NCI-H526 treated with DMSO at 0.1 percent for 48 hours (cell line): ENCODE results near the gene MSI2.

Source experiments
- DNase-seq: peaks from one replicate; lab custom pipeline; 2025; lab: John Stamatoyannopoulos, UW

Gene MSI2

GRCh38 chr17:57440522-57441269 lies 184.4 kb downstream of the MSI2 start:
- DNase-seq = no peak

- no peak for DNase-seq
These were observed 184.9 kb downstream of the MSI2 start for GRCh38 chr17:57441270-57441600.

GRCh38 chr17:57442401-57442823 lies 186.1 kb downstream of the MSI2 start:
- no peak for DNase-seq

GRCh38 chr17:57442914-57443571 lies 186.7 kb downstream of the MSI2 start:
- no peak for DNase-seq

GRCh38 chr17:57443781-57444180 lies 187.5 kb downstream of the MSI2 start:
- DNase-seq = no peak

- DNase-seq = no peak
These were observed 188.5 kb downstream of the MSI2 start for GRCh38 chr17:57444682-57445450.

GRCh38 chr17:57445772-57446472 lies 189.6 kb downstream of the MSI2 start:
- DNase-seq = no peak

GRCh38 chr17:57447357-57447989 lies 191.2 kb downstream of the MSI2 start:
- no peak for DNase-seq

- DNase-seq = no peak
These were observed 191.9 kb downstream of the MSI2 start for GRCh38 chr17:57447990-57448758.

GRCh38 chr17:57448759-57449283 lies 192.5 kb downstream of the MSI2 start:
- DNase-seq = no peak

- DNase-seq = no peak
These were observed 194.9 kb downstream of the MSI2 start for GRCh38 chr17:57451191-57451590.

- no peak for DNase-seq
These were observed 195.3 kb downstream of the MSI2 start for GRCh38 chr17:57451643-57452042.

- DNase-seq = no peak
These were observed 197.6 kb downstream of the MSI2 start for GRCh38 chr17:57453841-57454425.

- no peak for DNase-seq
These were observed 198.4 kb downstream of the MSI2 start for GRCh38 chr17:57454729-57455062.

GRCh38 chr17:57455063-57455914 lies 199.0 kb downstream of the MSI2 start:
- no peak for DNase-seq

- DNase-seq = no peak
These were observed 200.3 kb downstream of the MSI2 start for GRCh38 chr17:57456622-57457021.

GRCh38 chr17:57457188-57457587 lies 200.9 kb downstream of the MSI2 start:
- no peak for DNase-seq

- no peak for DNase-seq
These were observed 202.5 kb downstream of the MSI2 start for GRCh38 chr17:57458718-57459285.

- DNase-seq = no peak
These were observed 203.1 kb downstream of the MSI2 start for GRCh38 chr17:57459286-57459915.
